ENCODE results near the gene PGC. TPM values are rescaled to one million over a fixed set of nuclear protein-coding genes. Genes with fewer than 3 reads are reported as not detected.

PGC gene
- total RNA-seq, 4 donors from 2014 or later: not detected

DNA sequence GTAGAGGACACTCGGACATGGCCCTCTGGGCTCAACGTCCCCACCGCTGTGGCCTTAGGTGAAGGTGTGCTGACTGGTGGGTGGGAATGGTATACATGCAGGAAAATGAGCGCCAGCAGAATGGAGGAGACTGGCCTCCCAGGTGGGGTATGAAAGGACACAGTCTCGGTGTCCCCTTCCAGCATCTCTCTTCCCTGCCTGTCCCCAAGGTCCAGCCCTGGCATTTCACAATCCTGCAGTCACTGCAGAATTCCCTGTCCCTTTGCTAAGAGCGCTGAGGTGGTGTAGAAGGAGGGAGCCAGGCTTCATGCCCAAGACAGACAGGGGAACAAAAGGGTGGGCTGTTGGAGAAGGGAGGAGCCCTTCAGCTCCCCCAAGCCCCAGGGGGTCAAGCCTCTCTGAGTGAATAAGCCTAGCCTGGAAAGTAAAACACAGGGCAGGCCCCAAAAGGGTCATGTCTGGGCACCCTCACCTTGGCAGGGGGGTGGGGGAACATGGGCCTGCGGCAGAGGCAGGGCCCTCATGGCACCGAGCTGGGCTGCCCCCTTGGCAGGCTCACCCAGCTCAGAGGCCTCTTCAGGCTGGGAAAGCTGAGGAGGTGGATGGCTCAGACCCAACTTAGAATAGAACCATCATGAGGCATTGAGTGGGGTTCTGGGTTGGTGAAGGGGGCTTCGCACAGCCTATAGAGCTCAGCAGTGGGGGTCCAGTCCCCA lies 35.7 kb downstream of the PGC start:
- Histone ChIP-seq H3K9me3 (no peaks in the 10 kb centered on the region), H3K27me3 (no peaks in the 10 kb centered on the region), H3K36me3 (no peaks in the 10 kb centered on the region), H3K4me1 (peaks cover 0 to 41% (median 31%) of the 10 kb centered on the region in 4 donors), H3K27ac (no peak overlapping the region), H3K4me3 (no peak overlapping the region)
- no peak for DNase-seq
- TF ChIP-seq POLR2A (IDR thresholded peaks at IDR 0.05): no peak

DNA sequence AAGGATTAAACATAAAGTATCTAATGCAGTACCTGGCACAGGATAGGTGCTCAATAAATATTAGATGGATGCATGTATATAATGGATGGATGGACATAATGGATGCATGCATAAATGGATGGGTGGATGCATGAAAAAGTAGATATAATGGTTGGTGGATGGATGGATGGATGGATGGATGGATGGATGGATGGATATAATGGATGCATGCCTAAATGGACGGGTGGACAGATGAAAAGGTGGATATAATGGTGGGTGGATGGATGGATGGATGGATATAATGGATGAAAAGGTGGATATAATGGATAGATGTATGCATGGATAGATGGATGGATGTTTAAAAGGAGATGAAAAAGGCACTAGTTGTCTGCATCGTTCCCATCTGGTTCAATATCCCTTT lies 37.8 kb downstream of the PGC start:
- H3K27ac ChIP-seq: no peak overlapping the region
- H3K4me3 ChIP-seq: no peak overlapping the region
- no peaks in the 10 kb centered on the region for H3K36me3 ChIP-seq
- H3K27me3 ChIP-seq: no peaks in the 10 kb centered on the region
- no peaks in the 10 kb centered on the region for H3K9me3 ChIP-seq
- no peak for DNase-seq
- TF ChIP-seq POLR2A (IDR thresholded peaks at IDR 0.05): no peak
- TF ChIP-seq, protein P1, sequence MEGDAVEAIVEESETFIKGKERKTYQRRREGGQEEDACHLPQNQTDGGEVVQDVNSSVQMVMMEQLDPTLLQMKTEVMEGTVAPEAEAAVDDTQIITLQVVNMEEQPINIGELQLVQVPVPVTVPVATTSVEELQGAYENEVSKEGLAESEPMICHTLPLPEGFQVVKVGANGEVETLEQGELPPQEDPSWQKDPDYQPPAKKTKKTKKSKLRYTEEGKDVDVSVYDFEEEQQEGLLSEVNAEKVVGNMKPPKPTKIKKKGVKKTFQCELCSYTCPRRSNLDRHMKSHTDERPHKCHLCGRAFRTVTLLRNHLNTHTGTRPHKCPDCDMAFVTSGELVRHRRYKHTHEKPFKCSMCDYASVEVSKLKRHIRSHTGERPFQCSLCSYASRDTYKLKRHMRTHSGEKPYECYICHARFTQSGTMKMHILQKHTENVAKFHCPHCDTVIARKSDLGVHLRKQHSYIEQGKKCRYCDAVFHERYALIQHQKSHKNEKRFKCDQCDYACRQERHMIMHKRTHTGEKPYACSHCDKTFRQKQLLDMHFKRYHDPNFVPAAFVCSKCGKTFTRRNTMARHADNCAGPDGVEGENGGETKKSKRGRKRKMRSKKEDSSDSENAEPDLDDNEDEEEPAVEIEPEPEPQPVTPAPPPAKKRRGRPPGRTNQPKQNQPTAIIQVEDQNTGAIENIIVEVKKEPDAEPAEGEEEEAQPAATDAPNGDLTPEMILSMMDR (IDR thresholded peaks at IDR 0.05): no peak
- H3K4me1 ChIP-seq: peaks cover 0 to 47% (median 40%) of the 10 kb centered on the region in 4 donors

DNA sequence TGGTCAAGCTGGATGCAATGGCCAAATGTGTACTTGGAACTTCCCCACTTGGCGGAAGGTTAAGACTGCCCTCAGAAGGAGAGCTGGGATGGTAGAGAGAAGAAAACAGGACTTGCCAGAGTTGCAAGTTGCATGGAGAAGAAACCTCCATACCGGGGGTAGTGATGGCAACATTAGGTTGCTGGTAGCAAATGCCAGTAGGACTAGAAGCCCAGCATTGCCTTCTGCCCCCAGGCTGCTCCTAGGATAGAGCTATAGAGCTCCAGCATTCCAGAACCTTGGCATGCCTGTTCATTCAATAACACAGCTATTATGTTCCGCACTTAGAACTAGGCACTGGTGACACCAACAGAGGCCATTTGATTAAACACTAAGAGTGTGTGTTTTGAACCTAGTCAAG lies 38.3 kb downstream of the PGC start:
- Histone ChIP-seq H3K36me3 (no peaks in the 10 kb centered on the region), H3K4me3 (no peak overlapping the region), H3K9me3 (no peaks in the 10 kb centered on the region), H3K4me1 (peaks cover 0 to 43% (median 41%) of the 10 kb centered on the region in 4 donors), H3K27ac (no peak overlapping the region), H3K27me3 (no peaks in the 10 kb centered on the region)
- no peak for DNase-seq
- TF ChIP-seq, protein P1 (IDR thresholded peaks at IDR 0.05): no peak
- TF ChIP-seq POLR2A (IDR thresholded peaks at IDR 0.05): no peak

DNA sequence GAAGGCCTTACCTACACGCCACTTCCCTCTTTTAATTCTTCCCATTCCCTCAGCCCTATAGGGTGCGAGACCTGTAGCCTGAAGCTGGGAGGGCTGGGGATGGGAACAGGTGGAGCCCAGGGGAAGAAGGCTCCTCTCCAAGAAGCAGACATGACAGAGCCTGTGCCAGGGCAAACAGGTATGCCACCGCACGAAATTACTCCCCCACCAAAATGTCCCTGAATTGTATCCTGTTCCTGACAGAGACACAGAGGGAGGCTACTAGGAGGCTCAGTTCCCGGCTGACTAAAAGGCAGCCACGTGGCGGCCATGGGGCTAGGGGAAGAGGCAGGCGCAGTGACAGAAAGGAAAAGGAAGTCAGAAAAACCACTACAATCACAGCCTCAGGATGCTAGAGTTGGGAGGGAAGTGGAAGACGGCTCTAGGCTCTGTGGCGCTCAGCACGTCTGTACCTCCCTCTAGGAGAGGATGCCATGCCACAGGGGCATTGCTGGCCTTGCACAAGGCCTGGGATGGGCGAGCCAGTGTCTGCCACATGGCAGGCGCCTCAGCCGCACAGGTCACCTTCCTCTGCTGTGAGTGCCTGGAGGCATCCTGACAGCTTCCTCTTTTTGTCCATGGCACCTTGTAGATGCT lies 39.5 kb downstream of the PGC start:
- Histone ChIP-seq H3K36me3 (no peaks in the 10 kb centered on the region), H3K4me3 (peak overlapping the region in 1 of 4 donors; percentile 10), H3K9me3 (no peaks in the 10 kb centered on the region), H3K4me1 (peaks cover 0 to 45% (median 35%) of the 10 kb centered on the region in 4 donors), H3K27me3 (no peaks in the 10 kb centered on the region), H3K27ac (peak overlapping the region in 3 of 4 donors; percentile 55 to 88 (median 71))
- TF ChIP-seq, protein P1 (IDR thresholded peaks at IDR 0.05): no peak
- TF ChIP-seq POLR2A (IDR thresholded peaks at IDR 0.05): no peak
- DNase-seq: peak in 2 of 3 donors; percentile 63 to 69

DNA sequence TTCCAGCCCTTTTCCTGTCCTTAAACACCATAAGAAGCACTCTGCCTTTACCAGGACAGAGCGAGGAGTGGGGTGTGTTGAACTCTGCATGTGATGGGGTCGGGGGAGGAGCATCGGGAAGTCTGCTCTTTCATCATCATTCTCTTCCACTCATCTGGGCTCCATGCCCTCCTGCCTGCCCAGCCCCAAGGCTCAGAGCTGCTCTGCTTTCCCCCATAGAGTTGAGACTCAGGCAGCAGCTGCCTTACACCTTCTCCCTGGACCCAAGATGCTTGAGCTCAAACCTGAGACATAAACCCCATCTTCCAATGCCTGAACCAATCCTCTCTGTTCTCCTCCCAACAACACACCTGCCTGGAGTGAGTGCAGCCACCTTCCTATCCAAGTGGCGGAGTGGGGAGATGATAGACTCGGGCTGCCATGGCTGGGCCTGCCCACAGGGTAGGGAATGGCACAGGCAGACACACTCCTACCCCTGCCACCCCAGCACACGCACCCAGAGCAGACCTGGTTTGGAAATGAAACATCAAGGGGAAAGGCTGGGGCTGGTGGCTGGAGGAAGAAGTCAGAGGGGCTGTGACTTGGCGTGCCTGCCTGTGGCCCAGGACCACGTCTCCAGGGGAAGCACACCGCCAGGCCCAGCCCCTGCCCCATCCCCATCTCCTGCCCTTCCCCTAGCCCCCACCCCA lies 40.2 kb downstream of the PGC start:
- Histone ChIP-seq H3K4me3 (peak overlapping the region in 1 of 4 donors; percentile 37), H3K36me3 (no peaks in the 10 kb centered on the region), H3K27ac (peak overlapping the region; percentile 54 to 88 (median 63)), H3K4me1 (peaks cover 0 to 46% (median 35%) of the 10 kb centered on the region in 4 donors), H3K9me3 (no peaks in the 10 kb centered on the region), H3K27me3 (no peaks in the 10 kb centered on the region)
- TF ChIP-seq POLR2A (IDR thresholded peaks at IDR 0.05): no peak
- TF ChIP-seq, protein P1 (IDR thresholded peaks at IDR 0.05): no peak
- DNase-seq: peak in 1 of 3 donors; percentile 50

All from Peyer's patch (tissue), 4 donors.